Neural cell (in vitro differentiated cells): Measurements from ENCODE around the gene ITPA. TPM values are rescaled to one million over a fixed set of nuclear protein-coding genes. Genes with fewer than 3 reads are reported as not detected.

Source experiments
- H2AFZ ChIP-seq: fragments of 200-600, 300-800 bp; sonication (generic), shearing (Covaris generic); 2 replicates; pipeline ENCODE4 v1.6.0; 2014; ENCODE audit warnings: low read depth, mild to moderate bottlenecking, antibody characterized with exemption, low read length, moderate library complexity
- H3F3A ChIP-seq: fragments of 200-600 bp; shearing (Covaris generic); 2 replicates; pipeline ENCODE4 v1.6.1; 2016; ENCODE audit warnings: mild to moderate bottlenecking, moderate library complexity, mixed read lengths, antibody characterized with exemption, low read length; ENCODE audit not compliant: insufficient read depth, poor library complexity, severe bottlenecking
- H3K27ac ChIP-seq: fragments of 200-600, 300-800 bp; sonication (generic), shearing (Covaris generic); 2 replicates; pipeline ENCODE4 v1.5.1; 2014; ENCODE audit warnings: mild to moderate bottlenecking, low read length, moderate library complexity
- H3K27me3 ChIP-seq: fragments of 300-800, 200-600 bp; sonication (generic), shearing (Covaris generic); 2 replicates; pipeline ENCODE4 v1.6.0; 2014; ENCODE audit warnings: mild to moderate bottlenecking, low read depth, low read length, moderate library complexity; ENCODE audit not compliant: insufficient read depth
- H3K36me3 ChIP-seq: fragments of 300-800, 200-600 bp; sonication (generic), shearing (Covaris generic); 2 replicates; pipeline ENCODE4 v1.5.1; 2014; ENCODE audit warnings: mild to moderate bottlenecking, antibody characterized with exemption, low read length, moderate library complexity; ENCODE audit not compliant: insufficient read depth
- H3K4me2 ChIP-seq: fragments of 300-800, 200-600 bp; sonication (generic), shearing (Covaris generic); 2 replicates; pipeline ENCODE4 v1.6.0; 2014; ENCODE audit warnings: mild to moderate bottlenecking, low read length
- H3K4me3 ChIP-seq: fragments of 300-800, 200-600 bp; sonication (generic), shearing (Covaris generic); 2 replicates; pipeline ENCODE4 v1.5.1; 2014; ENCODE audit warnings: mild to moderate bottlenecking, low read length, moderate library complexity
- H3K79me2 ChIP-seq: fragments of 200-600 bp; shearing (Covaris generic); replicated peaks from 2 replicates; pipeline ENCODE4 v1.6.0; 2014; ENCODE audit warnings: mild to moderate bottlenecking, low read length, moderate library complexity; ENCODE audit not compliant: insufficient read depth
- H3K9ac ChIP-seq: fragments of 300-800, 200-600 bp; sonication (generic), shearing (Covaris generic); 2 replicates; pipeline ENCODE4 v1.6.1; 2016; ENCODE audit warnings: mild to moderate bottlenecking, low read length, mixed read lengths
- H3K9me2 ChIP-seq: fragments of 200-600 bp; shearing (Covaris generic); 2 replicates; pipeline ENCODE4 v1.6.1; 2016; ENCODE audit warnings: mild to moderate bottlenecking, low read length, mixed read lengths; ENCODE audit not compliant: insufficient read depth
- H3K9me3 ChIP-seq: fragments of 200-600, 300-800 bp; sonication (generic), shearing (Covaris generic); 2 replicates; pipeline ENCODE4 v1.6.1; 2016; ENCODE audit warnings: mild to moderate bottlenecking, mixed run types, low read length, moderate library complexity, mixed read lengths
- H4K20me1 ChIP-seq: fragments of 200-600 bp; shearing (Covaris generic); 2 replicates; pipeline ENCODE4 v1.6.1; 2016; ENCODE audit warnings: mild to moderate bottlenecking, mixed run types; ENCODE audit not compliant: insufficient read depth
- CTCF ChIP-seq: fragments of 450-650 bp; IDR thresholded peaks from 2 replicates; pipeline ENCODE4 v1.5.1; 2014; ENCODE audit warnings: antibody characterized with exemption, mild to moderate bottlenecking, moderate library complexity; ENCODE audit not compliant: poor library complexity, severe bottlenecking
- EP300 ChIP-seq: fragments of 450-650 bp; conservative IDR thresholded peaks from 2 replicates; pipeline ENCODE4 v1.6.1; 2014; ENCODE audit warnings: antibody characterized with exemption, mild to moderate bottlenecking, moderate library complexity; ENCODE audit not compliant: poor library complexity, severe bottlenecking
- EZH2 ChIP-seq: fragments of 200-600, 300-800 bp; shearing (Covaris generic), sonication (generic); IDR thresholded peaks from 2 replicates; pipeline ENCODE4 v1.6.1; 2014; ENCODE audit warnings: antibody characterized with exemption, low read length, borderline replicate concordance, mild to moderate bottlenecking; ENCODE audit not compliant: insufficient read depth, poor library complexity, severe bottlenecking
- MXI1 ChIP-seq: fragments of 450-650 bp; conservative IDR thresholded peaks from 2 replicates; pipeline ENCODE4 v1.6.1; 2014; ENCODE audit warnings: antibody characterized with exemption, mild to moderate bottlenecking; ENCODE audit not compliant: poor library complexity, severe bottlenecking
- POLR2AphosphoS5 ChIP-seq: IDR thresholded peaks from 2 replicates; pipeline ENCODE4 v1.6.1; 2012
- RAD21 ChIP-seq: fragments of 450-650 bp; conservative IDR thresholded peaks from 2 replicates; pipeline ENCODE4 v1.6.1; 2014; ENCODE audit warnings: antibody characterized with exemption, mild to moderate bottlenecking, moderate library complexity
- REST ChIP-seq: IDR thresholded peaks from 2 replicates; pipeline ENCODE4 v1.6.1; 2012; ENCODE audit warnings: borderline replicate concordance
- SMC3 ChIP-seq: fragments of 450-650 bp; conservative IDR thresholded peaks from 2 replicates; pipeline ENCODE4 v1.6.1; 2014; ENCODE audit warnings: antibody characterized with exemption, mild to moderate bottlenecking, moderate library complexity; ENCODE audit not compliant: poor library complexity
- TAF1 ChIP-seq: IDR thresholded peaks from 2 replicates; pipeline ENCODE4 v1.6.1; 2012; ENCODE audit warnings: low read depth
- polyA plus RNA-seq: library from polyadenylated mRNA; depleted of rRNA; stranded (reverse); fragments of >200 nt; gene quantifications from 2 replicates; pipeline ENCODE4 v1.2.3, GENCODE V29; 2014

Gene ITPA
- polyA plus RNA-seq, 1 donor from 2014 or later: 87.1 TPM

DNA sequence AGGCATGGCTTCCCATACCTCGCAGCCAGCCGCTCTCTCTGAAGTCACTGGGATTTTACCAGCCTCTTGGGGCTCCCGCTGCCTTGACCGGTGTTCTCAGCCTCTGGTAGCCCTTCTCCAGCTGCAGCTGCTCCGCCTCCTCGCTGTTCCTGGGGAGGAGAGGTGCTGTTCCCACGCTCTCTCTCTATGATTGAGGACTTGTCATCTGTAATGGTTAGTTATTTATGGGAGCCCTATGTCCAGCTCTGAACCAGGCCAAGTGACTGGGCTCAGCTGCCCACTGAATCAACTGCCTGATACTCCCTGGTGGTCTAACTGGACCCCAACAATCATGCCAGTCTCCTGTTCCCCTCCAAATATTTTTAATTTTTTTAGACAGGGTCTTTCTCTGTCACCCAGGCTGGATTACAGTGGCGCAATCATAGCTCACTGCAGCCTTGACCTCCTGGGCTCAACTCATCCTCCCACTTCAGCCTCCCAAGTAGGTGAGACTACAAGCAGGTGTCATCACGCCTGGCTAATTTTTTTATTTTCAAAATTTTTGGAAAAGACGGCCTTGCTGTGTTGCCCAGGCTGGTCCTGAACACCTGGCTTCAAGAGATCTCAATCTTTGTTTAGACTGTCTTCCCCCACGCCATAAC, 34.5 kb downstream of the ITPA start:
- TF ChIP-seq CTCF (no peak), RAD21 (no peak), REST (no peak), SMC3 (no peak), EZH2 (no peak), TAF1 (no peak), MXI1 (no peak), EP300 (no peak), POLR2AphosphoS5 (no peak)
- H3K27ac ChIP-seq: no peak overlapping the region
- no peaks in the 10 kb centered on the region for H4K20me1 ChIP-seq
- no peak overlapping the region for H3K4me3 ChIP-seq
- H3K36me3 ChIP-seq: no peaks in the 10 kb centered on the region
- no peaks in the 10 kb centered on the region for H3K79me2 ChIP-seq
- H3K4me2 ChIP-seq: no peak overlapping the region
- no peak overlapping the region for H3K9ac ChIP-seq
- no peak overlapping the region for H2AFZ ChIP-seq
- H3F3A ChIP-seq: no peaks in the 10 kb centered on the region
- no peaks in the 10 kb centered on the region for H3K9me2 ChIP-seq
- no peaks in the 10 kb centered on the region for H3K9me3 ChIP-seq
- H3K27me3 ChIP-seq: peaks cover 51% of the 10 kb centered on the region

DNA sequence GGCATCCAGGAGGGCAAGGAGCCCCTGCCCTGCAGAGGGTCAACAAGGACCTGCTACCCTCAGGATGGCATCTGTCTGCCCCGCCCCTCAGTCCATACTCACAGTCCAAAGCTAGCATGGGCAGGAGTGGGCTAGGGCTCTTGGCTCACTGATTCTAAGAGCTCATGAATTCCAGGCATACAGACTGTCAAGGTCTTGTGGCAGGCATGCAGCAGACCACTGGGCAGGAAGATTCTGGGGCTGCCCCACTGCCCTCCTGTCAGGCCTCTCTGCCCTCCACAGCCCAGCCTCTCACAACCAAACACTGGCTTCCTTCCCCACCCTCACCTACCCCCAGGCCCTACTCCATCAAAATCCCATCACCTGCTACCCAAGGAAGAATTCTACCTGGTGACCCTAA, 35.3 kb downstream of the ITPA start:
- TF ChIP-seq REST: no peak
- no peak for TF ChIP-seq CTCF
- no peak for TF ChIP-seq MXI1
- no peak for TF ChIP-seq TAF1
- no peak for TF ChIP-seq SMC3
- TF ChIP-seq EP300: no peak
- TF ChIP-seq EZH2: no peak
- no peak for TF ChIP-seq POLR2AphosphoS5
- no peak for TF ChIP-seq RAD21
- Histone ChIP-seq H3K9ac (no peak overlapping the region), H3K27me3 (peaks cover 51% of the 10 kb centered on the region), H3K9me2 (no peaks in the 10 kb centered on the region), H3K27ac (no peak overlapping the region), H3K4me2 (no peak overlapping the region), H3F3A (no peaks in the 10 kb centered on the region), H3K9me3 (no peaks in the 10 kb centered on the region), H4K20me1 (no peaks in the 10 kb centered on the region), H3K4me3 (no peak overlapping the region), H3K36me3 (no peaks in the 10 kb centered on the region), H3K79me2 (no peaks in the 10 kb centered on the region), H2AFZ (no peak overlapping the region)
